AG09309 (cell line): ENCODE data around the gene SGSM2.

Source experiments
- DNase-seq: peaks from one replicate; pipeline ENCODE4 v3.0.0-alpha.2; 2010; ENCODE audit warnings: low read depth
- H3K4me3 ChIP-seq: 2 replicates; pipeline ENCODE4 v1.5.1; 2011; ENCODE audit warnings: mild to moderate bottlenecking, low read depth, low read length, moderate library complexity; ENCODE audit not compliant: control insufficient read depth
- CTCF ChIP-seq: IDR thresholded peaks from 2 replicates; pipeline ENCODE4 v1.5.1; 2011; ENCODE audit warnings: mild to moderate bottlenecking, low read depth, low read length, inconsistent platforms; ENCODE audit not compliant: insufficient read depth, control insufficient read depth; ENCODE audit errors: missing control alignments

The SGSM2 gene

GRCh38 chr17:2383628-2384167 lies 46.4 kb downstream of the SGSM2 start:
- no peak overlapping the region for H3K4me3 ChIP-seq
- TF ChIP-seq CTCF = no peak
- DNase-seq = no peak

- DNase-seq = no peak
- no peak for TF ChIP-seq CTCF
- no peak overlapping the region for H3K4me3 ChIP-seq
These were observed 47.3 kb downstream of the SGSM2 start for GRCh38 chr17:2384439-2385127.

- no peak for DNase-seq
- TF ChIP-seq CTCF = no peak
- no peak overlapping the region for H3K4me3 ChIP-seq
These were observed 48.2 kb downstream of the SGSM2 start for GRCh38 chr17:2385240-2386210.

GRCh38 chr17:2386400-2387085 lies 49.2 kb downstream of the SGSM2 start:
- DNase-seq = no peak
- TF ChIP-seq CTCF = no peak
- no peak overlapping the region for H3K4me3 ChIP-seq

GRCh38 chr17:2387086-2388019 lies 50.1 kb downstream of the SGSM2 start:
- H3K4me3 ChIP-seq = no peak overlapping the region
- TF ChIP-seq CTCF = no peak
- no peak for DNase-seq
